AG10803 (cell line): ENCODE measurements around the gene PSTPIP1.
A peak's percentile ranks its signal among the peaks of the same experiment; 100 is the strongest.

ENCODE experiments used
- DNase-seq: peaks from one replicate; pipeline ENCODE4 v3.0.0; 2010; ENCODE audit warnings: low read depth
- H3K4me3 ChIP-seq: 2 replicates; pipeline ENCODE4 v1.5.1; 2011; ENCODE audit warnings: mild to moderate bottlenecking, low read length, control low read depth
- TF ChIP-seq, protein P1 (sequence below): conservative IDR thresholded peaks from 2 replicates; pipeline ENCODE4 v1.5.1; 2011; ENCODE audit warnings: mild to moderate bottlenecking, low read length, control low read depth, inconsistent platforms

Gene PSTPIP1

DNA sequence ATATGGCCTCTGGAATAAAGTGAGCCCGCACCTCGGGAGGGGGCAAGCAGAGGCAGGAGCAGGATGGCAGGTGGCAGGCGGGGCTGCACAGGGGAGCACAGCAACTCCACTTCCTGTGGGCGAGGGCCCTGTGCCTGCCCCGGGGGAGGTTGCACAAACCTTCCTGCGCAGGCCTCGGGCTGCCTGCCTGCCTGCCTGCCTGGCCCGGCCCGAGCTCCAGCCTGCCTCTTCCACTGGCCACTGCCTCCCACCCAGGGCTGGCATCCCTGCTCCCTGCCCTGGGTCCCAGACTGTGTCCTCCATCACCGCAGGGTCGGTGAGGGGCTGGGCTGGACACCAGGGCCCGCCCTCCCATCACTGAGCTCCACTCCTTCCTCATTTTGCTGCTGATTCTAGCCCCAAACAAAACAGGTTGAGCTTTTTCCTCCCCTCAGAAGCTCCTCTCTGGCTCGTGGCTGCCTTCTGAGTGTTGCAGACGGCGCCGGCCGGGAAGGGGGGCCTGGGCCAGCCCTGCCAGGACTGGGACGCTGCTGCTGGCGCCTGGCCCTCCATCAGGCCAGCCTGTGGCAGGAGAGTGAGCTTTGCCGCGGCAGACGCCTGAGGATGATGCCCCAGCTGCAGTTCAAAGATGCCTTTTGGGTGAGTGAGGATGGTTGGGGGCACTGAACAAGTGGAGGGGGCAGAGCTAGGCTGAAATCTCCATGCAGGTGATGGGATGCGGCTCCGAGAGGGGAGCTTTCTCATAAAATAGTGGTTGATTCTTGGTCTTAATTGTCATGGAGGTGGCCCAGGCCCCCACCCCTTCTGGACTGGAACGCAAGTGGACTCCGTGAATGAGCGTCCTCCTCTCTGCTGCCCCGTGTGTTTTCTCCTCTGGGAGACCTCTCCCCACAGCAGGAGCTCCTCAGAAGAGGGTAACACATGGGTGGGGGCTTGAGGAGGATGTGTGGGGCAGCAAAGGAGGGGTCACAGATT is at the start of gene PSTPIP1:
TSS of gene PSTPIP1 (plus strand) at position 156 of the 975 bp plus-strand sequence. CDS start at position 604, 448 bp downstream.
- no peak within 1 kb of the TSS for H3K4me3 ChIP-seq
- DNase-seq: peak; percentile 15
- TF ChIP-seq, protein P1, sequence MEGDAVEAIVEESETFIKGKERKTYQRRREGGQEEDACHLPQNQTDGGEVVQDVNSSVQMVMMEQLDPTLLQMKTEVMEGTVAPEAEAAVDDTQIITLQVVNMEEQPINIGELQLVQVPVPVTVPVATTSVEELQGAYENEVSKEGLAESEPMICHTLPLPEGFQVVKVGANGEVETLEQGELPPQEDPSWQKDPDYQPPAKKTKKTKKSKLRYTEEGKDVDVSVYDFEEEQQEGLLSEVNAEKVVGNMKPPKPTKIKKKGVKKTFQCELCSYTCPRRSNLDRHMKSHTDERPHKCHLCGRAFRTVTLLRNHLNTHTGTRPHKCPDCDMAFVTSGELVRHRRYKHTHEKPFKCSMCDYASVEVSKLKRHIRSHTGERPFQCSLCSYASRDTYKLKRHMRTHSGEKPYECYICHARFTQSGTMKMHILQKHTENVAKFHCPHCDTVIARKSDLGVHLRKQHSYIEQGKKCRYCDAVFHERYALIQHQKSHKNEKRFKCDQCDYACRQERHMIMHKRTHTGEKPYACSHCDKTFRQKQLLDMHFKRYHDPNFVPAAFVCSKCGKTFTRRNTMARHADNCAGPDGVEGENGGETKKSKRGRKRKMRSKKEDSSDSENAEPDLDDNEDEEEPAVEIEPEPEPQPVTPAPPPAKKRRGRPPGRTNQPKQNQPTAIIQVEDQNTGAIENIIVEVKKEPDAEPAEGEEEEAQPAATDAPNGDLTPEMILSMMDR: no peak

DNA sequence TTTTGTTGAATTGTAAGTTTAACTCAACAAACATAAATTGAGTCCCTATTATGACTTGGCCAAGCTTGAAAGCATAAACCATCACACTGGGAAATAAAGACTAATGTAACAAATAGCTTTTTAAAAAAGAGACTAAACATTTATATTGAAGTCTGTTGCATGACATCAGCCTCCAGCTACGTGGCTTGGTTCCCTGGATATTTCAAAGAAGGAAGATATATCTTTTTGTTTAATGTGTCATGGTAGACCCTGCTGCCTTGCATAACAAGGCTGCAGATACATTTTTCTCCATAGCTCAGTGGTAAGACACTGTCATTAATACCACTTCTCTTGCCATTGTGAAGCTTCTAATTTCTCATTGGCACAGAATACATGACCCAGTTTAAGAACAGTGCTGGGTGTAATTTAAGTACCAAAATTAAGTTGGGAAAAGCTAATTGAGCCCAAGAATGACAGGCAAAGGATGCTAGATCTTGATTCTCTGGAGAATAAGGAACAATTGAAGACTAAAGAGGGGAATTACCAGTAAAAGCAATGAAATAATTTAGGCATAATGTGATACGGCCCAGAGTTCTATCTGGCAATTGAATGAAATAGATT is 49.3 kb upstream of the PSTPIP1 start:
- TF ChIP-seq, protein P1: no peak
- no peak for DNase-seq

DNA sequence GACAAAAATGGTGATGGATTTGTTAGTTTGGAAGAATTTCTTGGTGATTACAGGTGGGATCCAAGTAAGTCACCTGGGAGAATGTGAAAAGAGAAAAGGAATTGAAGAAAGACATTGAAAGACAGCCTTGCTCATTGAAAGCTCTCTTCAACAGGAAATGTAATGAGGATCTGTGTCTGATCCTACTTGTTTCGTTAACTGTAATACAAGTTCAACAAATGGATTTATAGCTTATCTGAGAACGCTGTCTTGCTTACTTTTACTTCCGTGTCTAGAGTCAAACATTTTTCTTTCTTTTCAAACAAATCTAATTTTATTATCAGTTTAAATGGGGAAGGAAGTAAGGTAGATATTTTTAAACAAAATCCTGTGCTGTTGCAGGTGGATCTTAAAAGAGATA is 47.5 kb upstream of the PSTPIP1 start:
- TF ChIP-seq, protein P1: no peak
- no peak for DNase-seq
- no peak overlapping the region for H3K4me3 ChIP-seq

More for the DNA sequence above, 49.3 kb upstream of the PSTPIP1 start:
- no peak overlapping the region for H3K4me3 ChIP-seq

DNA sequence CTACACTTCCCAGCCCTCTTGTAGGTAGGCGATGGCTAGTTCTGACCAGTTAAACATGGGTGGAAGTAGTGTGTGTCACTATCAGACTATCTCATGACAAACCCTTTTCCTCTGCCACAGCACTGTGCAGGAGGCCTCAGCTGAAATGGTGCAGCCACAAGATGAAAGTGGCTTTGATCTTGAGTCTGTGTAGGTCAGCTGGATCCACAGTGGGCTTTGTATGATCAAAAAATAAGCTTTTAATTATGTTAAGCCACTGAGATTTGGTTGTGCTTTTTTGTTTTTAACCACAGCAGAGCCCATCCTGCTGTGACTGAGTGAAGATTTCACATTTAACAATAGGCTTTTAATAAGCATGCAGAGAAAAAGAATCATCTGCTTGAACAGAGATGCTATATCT is 43.7 kb upstream of the PSTPIP1 start:
- H3K4me3 ChIP-seq: no peak overlapping the region
- no peak for DNase-seq
- TF ChIP-seq, protein P1: no peak

DNA sequence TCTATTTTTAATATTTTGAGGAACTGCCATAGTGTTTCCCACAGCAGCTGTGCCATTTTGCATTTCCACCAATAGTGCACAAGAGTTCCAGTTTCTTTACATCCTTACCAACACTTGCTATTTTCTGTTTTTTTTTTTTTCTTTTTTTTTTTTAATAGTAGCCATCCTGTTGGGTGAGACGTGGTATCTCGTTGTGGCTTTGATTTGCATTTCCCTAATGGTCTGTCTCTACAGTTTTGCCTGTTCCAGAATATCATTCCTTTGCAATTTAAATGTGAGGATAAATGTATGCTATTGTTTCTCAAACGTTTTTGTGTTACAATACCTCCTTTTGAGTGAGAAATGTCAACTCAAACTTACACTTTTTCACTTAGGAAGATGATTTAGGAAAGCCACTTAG is 41.0 kb upstream of the PSTPIP1 start:
- DNase-seq: no peak
- no peak overlapping the region for H3K4me3 ChIP-seq
- TF ChIP-seq, protein P1: no peak

DNA sequence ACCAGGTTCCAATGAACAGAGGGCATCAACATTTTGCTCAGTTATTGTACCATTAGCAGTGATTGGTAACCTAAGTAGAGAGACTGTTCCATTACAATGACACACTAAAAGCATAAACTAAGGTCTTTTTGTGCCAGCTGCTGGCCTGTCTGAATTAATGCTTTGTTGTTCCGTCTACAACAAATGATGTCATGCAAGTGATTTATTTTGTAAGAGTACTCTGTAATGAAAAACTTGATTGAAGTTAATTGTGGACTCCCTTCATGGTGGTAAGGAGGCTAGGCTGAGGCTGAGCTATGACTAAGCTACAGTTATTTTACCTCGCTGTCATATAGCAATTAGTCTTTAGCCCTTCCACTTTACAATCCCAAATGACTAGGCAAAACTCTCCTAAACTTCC is 40.2 kb upstream of the PSTPIP1 start:
- no peak for DNase-seq
- no peak overlapping the region for H3K4me3 ChIP-seq
- TF ChIP-seq, protein P1: no peak
